Bone marrow (tissue), 2 donors: ENCODE measurements around the gene ZDHHC24.

Experiments
- DNase-seq, 2 donors: peaks; one replicate each; lab custom pipeline; 2025; lab: John Stamatoyannopoulos, UW

Gene ZDHHC24

GRCh38 chr11:66471142-66471541 lies 74.7 kb downstream of the ZDHHC24 start:
- no peak for DNase-seq
